Measurements from ENCODE around the gene ITPRID1.

- TF ChIP-seq CTCF (IDR thresholded peaks at IDR 0.05; ENCODE audit: insufficient read depth, low read length, poor library complexity, severe bottlenecking): no peak
- TF ChIP-seq EZH2phosphoT487 (conservative IDR thresholded peaks at IDR 0.05; ENCODE audit: low read length): no peak
Measured at GRCh38 chr7:31687024-31687748, 173.3 kb downstream of the ITPRID1 start, which contains the start of gene PPP1R17.
